Fibroblast of lung (primary cell): Measurements from ENCODE around the gene POLR2B.

Experiments
- EZH2 ChIP-seq: IDR thresholded peaks from 2 replicates; pipeline ENCODE4 v1.5.1; 2012; ENCODE audit warnings: low read length, control low read depth, mild to moderate bottlenecking; ENCODE audit errors: missing control alignments
- TF ChIP-seq, protein P1 (sequence below), 2 donors: IDR thresholded peaks in 1 of 2; conservative IDR thresholded peaks in 1 of 2; 1 replicate in 1 of 2; 2 replicates in 1 of 2; pipeline ENCODE4 v1.5.1; 2011 to 2012; ENCODE audit warnings: low read length in 2 of 2, control low read depth in 1 of 2, inconsistent platforms in 1 of 2, low read depth in 1 of 2, mild to moderate bottlenecking in 1 of 2

DNA sequence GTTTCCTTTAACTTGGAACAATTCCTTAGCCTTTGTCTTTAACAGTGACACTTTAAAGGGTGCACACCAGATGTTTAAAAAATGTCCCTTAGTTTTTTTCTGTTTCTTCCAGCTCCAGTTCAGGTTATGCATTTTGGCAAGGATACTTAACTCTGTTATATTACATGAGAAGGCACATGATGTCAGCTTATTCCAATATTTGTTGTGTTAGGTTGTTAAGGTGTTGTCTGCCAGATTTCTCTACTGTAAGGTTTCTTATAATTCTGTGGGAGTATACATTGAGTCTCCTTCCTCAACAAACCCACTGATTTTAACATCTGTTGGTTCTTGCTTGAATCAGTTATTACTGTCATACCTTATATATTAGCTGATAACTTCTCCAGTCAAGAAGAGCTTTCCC, 37.7 kb upstream of the POLR2B start:
- TF ChIP-seq, protein P1, sequence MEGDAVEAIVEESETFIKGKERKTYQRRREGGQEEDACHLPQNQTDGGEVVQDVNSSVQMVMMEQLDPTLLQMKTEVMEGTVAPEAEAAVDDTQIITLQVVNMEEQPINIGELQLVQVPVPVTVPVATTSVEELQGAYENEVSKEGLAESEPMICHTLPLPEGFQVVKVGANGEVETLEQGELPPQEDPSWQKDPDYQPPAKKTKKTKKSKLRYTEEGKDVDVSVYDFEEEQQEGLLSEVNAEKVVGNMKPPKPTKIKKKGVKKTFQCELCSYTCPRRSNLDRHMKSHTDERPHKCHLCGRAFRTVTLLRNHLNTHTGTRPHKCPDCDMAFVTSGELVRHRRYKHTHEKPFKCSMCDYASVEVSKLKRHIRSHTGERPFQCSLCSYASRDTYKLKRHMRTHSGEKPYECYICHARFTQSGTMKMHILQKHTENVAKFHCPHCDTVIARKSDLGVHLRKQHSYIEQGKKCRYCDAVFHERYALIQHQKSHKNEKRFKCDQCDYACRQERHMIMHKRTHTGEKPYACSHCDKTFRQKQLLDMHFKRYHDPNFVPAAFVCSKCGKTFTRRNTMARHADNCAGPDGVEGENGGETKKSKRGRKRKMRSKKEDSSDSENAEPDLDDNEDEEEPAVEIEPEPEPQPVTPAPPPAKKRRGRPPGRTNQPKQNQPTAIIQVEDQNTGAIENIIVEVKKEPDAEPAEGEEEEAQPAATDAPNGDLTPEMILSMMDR (conservative IDR thresholded peaks at IDR 0.05 in 1 of 2, IDR thresholded peaks at IDR 0.05 in 1 of 2; ENCODE audit: low read depth in 1 of 2, low read length in 2 of 2), result no peak
- no peak for TF ChIP-seq EZH2
